Measurements from ENCODE around the gene IFITM10. TPM values are rescaled to one million over a fixed set of nuclear protein-coding genes. Genes with fewer than 3 reads are reported as not detected.

The IFITM10 gene
- total RNA-seq, 1 donor from 2014 or later = 1.2 TPM

DNA sequence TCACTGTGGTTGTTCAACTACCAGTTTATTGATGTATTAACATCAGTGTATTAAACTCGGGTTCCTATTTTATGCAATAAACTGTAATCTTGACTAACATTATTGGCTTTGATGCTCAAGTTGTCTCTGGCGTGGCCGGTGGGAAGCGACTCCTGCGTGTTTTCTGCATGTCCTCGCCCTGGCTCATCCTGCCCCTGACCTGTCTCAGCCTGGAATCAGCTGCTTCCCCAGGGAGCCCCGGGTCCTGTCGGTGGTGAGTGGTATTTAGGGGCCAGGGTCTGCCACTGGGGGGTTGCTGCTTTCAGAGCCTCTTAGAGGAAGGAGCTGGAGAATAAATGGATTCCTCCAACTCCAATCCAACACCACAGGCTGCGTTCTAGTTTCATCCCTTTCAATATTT lies 22.5 kb downstream of the IFITM10 start:
- intact Hi-C loops (cut with micrococcal nuclease) = no loop called here

DNA sequence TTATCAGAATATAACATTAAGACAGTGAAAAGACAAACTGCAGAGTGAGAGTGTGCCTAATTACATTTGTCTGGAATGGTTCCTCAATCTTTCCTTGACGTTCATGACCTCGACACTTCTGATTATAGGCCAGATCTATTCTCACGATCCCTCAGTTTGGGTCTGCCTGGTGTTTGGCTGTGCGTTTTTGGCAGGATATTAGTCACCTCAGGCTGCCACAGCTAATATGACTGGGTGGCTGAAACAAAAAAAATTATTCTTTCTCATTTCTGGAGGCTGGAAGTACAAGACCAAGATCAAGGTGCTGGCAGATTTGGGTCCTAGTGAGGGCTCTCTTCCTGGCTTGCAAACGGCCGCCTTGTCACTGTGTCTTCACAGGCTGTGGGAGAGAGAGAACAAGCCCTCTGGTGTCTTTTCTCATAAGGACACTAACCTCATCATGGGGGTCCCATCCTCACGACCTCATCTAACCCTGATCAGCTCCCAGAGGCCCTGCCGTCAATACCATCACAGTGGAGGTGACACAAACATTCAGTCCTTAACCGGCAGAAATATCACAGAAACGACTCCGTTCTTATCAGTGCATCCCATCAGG lies 23.2 kb downstream of the IFITM10 start:
- intact Hi-C loops (cut with micrococcal nuclease) = no loop called here

GRCh38 chr11:1719781-1720180 lies 30.6 kb downstream of the IFITM10 start:
- intact Hi-C loops (cut with micrococcal nuclease) = no loop called here

DNA sequence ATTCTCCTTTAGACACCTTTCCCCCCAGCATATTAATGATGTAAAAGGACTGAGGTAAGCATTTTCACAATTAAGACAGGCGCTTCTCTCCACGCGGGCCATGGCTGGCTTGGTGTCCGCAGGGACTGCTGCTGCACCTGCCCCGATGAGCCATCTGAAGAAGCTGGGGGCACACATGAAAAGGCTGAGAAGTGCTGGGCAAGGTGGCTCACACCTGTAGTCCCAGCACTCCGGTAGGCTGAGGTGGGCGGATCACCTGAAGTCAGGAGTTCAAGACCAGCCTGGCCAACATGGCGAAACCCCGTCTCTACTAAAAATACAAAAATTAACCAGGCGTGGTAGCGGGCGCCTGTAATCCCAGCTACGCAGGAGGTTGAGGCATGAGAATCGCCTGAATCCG lies 32.1 kb downstream of the IFITM10 start:
- intact Hi-C loops (cut with micrococcal nuclease) = no loop called here

- intact Hi-C loops (cut with micrococcal nuclease) = no loop called here
Observed at GRCh38 chr11:1717745-1718144, 32.6 kb downstream of the IFITM10 start.

- intact Hi-C loops (cut with micrococcal nuclease) = no loop called here
Observed at GRCh38 chr11:1714908-1715885, 35.2 kb downstream of the IFITM10 start.

DNA sequence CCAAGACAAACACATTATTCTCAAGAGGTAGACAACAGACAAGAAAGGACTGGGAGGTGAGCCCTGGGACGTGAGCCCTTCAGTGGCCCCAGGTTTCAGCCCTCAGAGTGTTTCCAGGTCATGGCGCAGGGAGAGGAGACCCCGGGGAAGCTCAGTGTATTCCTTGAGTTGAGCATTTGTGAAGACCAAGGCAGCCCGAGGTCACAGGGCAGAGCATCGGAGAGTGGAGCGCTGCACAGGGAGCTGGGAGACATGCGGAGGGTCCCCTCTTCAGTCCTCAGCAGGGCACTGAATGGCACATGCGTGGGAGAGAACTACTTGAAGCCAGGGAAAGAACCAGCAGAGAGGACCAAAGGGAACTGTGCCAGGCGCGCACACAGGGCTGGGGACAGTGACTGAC lies 41.7 kb downstream of the IFITM10 start:
- intact Hi-C loops (cut with micrococcal nuclease) = no loop called here

GRCh38 chr11:1707751-1708150 lies 42.6 kb downstream of the IFITM10 start:
- intact Hi-C loops (cut with micrococcal nuclease) = no loop called here

DNA sequence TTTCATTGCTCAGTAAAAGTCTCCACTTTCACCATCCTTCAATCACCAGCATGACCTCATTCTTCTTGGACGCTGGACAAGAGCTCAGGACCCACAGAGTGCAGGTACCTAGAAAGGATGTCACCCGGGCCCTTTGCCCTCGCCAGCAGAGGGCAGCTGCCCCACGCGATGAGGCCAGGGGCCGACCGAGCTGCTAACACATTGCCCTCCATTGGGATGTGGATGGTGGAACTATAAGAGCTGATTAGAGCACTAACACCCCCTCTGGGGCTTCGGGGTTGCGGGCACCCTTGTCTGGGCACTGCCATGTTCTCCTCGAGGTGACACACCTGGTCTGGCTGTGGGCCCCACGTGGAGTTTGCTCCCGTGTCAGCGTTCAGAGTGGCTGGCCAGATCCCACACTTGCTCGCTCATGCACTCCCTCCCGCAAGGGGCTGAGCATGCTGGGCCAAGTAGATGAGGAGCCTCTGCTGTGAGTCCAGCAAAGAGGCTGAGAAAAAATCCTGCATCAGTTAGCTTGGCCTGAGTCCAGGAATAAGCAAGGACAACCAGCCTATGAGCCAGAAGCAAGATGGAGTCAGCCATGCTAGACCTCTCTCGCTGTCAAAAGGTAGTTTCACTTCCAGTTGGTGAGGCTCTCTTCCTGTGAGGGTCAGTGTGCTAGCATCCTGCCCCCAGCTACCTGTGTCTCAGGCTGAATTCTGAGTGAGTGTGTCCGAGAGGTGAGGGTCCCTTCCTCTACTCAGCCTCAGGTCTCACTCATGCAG lies 43.6 kb downstream of the IFITM10 start:
- intact Hi-C loops (cut with micrococcal nuclease) = no loop called here

GRCh38 chr11:1705126-1706052 lies 45.0 kb downstream of the IFITM10 start:
- intact Hi-C loops (cut with micrococcal nuclease) = no loop called here

- intact Hi-C loops (cut with micrococcal nuclease) = no loop called here
Observed at GRCh38 chr11:1703146-1703545, 47.2 kb downstream of the IFITM10 start.

- intact Hi-C loops (cut with micrococcal nuclease) = no loop called here
Observed at GRCh38 chr11:1702506-1702905, 47.9 kb downstream of the IFITM10 start.

GRCh38 chr11:1701091-1701807 lies 49.1 kb downstream of the IFITM10 start:
- intact Hi-C loops (cut with micrococcal nuclease) = no loop called here

DNA sequence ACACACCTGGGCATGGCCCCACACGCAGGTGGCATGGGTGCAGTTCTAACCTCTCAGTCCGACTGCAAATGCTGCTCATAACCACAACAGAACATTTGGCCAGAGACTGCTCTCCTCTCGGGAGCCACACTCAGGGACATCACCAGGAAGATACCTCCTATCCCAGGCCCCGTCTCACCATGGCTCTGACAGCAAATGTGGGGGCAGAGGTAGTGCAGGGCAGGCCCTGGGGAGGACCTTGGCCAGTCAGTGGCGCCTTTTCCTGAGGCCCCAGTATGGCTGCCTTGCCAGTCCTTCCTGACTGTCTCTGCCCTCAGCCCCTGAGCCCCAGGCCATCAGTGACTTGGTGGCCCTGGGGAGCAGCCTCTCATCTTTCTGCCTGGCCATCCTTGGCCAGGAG lies 50.6 kb downstream of the IFITM10 start:
- intact Hi-C loops (cut with micrococcal nuclease) = no loop called here

DNA sequence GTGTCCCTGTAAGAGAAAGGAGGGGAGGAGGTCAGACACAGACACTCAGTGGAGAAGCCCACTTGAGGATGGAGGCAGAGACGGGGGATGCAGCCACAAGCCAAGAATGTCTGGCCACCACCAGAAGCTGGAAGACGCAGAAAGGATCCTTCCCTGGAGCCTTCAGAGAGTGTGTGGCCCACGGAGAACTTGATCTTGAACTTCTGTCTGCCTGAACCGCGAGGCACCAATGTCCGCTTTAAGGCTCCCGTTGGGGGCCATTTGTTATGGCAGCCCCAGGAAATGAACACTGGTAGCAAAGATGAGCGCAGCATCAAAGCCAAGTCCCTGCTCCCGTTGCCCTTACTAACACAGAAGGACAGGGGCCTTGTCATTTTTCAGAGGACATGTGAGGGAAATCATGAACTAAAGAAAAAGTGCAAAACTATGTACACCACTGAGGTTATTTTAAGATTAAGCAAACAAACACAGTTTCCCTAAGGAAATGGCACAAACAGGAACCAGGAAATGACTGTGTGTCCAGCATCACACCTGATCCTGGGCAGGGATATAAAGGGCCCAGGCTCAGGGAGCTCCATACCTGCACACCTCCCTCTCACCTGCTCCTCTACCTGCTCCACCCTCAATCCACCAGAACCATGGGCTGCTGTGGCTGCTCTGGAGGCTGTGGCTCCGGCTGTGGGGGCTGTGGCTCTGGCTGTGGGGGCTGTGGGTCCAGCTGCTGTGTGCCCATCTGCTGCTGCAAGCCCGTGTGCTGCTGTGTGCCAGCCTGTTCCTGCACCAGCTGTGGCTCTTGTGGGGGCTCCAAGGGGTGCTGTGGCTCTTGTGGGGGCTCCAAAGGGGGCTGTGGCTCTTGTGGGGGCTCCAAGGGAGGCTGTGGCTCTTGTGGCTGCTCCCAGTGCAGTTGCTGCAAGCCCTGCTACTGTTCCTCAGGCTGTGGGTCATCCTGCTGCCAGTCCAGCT lies 53.5 kb downstream of the IFITM10 start, which contains the start of gene KRTAP5-6:
Gene KRTAP5-6, plus strand, starts transcription at position 588 of the 963 bp plus-strand sequence. Its CDS starts 51 bp downstream, at position 639.
- intact Hi-C loops (cut with micrococcal nuclease) = no loop called here

DNA sequence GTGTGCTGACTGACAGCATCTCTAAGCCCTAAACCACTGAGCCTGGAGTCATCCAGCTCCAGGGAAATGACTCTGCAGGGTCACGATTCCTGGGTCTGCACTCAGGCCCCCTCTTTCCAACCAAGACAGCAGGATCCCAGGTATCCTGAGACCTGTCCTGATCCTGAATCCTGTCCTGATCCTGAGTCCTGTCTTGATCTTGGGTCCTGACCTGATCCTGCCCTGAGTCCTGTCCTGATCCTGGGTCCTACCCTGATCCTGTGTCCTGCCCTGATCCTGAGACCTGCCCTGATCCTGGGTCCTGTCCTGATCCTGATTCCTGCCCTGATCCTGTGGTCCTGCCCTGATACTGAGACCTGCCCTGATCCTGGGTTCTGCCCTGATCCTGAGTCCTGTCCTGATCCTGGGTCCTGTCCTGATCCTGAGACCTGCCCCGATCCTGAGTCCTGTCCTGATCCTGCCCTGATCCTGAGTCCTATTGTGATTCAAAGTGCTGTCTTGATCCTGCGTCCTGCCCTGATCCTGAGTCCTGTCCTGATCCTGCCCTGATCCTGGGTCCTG lies 54.8 kb downstream of the IFITM10 start:
- intact Hi-C loops (cut with micrococcal nuclease) = loop anchor here (2.0 kb wide), 1 partner anchor 187 kb away; no protein-coding TSS in a partner anchor

GRCh38 chr11:1694846-1695547 lies 55.4 kb downstream of the IFITM10 start:
- intact Hi-C loops (cut with micrococcal nuclease) = loop anchor here (1.0 to 5.0 kb wide), 3 partner anchors 77 to 188 kb away; no protein-coding TSS in a partner anchor

All from T-helper 1 cell treated with Interleukin-12 subunit alpha and Interleukin-12 subunit beta and Interleukin-4 antibody, amounts not matched to agents 30 ng/mL and 1 ng/mL, for 36 hours (primary cell).